Esophagus squamous epithelium (tissue), 4 donors: ENCODE data around the gene PLEK2.

Experiments used
- POLR2A ChIP-seq, 4 donors: fragments of 450-650 bp; IDR thresholded peaks; one replicate each; pipeline ENCODE4 v1.6.1; 2017; ENCODE audit warnings: antibody characterized with exemption in 4 of 4, mild to moderate bottlenecking in 4 of 4, moderate library complexity in 3 of 4
- TF ChIP-seq, protein P1 (sequence below), 6 experiments: fragments of 450-650 bp in 4 of 6; fragments of 200-600 bp in 2 of 6; sonication (generic) in 2 of 6; IDR thresholded peaks; one replicate each; pipeline ENCODE4 v1.5.1; 2016 to 2019; ENCODE audit warnings: antibody characterized with exemption in 6 of 6, mild to moderate bottlenecking in 4 of 6, moderate library complexity in 4 of 6

DNA sequence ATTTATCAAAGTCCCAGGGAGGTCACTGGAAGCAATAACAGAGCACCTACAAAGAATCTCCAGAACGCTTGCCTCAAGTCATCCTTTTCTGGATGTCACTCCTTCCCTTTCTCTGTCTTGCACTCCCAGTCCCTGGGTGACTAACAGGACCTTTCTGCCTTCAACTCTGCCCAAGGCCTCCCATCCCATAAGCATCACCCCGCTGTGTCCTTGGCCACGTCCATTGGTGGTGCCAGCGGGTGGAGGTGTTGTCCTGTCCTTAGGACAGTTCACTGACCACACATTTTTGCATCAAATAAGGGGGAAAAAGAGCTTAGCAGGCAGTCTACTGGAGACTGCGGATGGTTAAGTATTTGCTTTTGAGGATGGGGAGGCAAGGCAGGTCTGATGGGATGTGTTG, 23.6 kb upstream of the PLEK2 start:
- TF ChIP-seq, protein P1, sequence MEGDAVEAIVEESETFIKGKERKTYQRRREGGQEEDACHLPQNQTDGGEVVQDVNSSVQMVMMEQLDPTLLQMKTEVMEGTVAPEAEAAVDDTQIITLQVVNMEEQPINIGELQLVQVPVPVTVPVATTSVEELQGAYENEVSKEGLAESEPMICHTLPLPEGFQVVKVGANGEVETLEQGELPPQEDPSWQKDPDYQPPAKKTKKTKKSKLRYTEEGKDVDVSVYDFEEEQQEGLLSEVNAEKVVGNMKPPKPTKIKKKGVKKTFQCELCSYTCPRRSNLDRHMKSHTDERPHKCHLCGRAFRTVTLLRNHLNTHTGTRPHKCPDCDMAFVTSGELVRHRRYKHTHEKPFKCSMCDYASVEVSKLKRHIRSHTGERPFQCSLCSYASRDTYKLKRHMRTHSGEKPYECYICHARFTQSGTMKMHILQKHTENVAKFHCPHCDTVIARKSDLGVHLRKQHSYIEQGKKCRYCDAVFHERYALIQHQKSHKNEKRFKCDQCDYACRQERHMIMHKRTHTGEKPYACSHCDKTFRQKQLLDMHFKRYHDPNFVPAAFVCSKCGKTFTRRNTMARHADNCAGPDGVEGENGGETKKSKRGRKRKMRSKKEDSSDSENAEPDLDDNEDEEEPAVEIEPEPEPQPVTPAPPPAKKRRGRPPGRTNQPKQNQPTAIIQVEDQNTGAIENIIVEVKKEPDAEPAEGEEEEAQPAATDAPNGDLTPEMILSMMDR (IDR thresholded peaks at IDR 0.05) = no peak
- TF ChIP-seq POLR2A (IDR thresholded peaks at IDR 0.05) = no peak
